ENCODE results near the gene GAS2L2. TPM values are rescaled to one million over a fixed set of nuclear protein-coding genes. Genes with fewer than 3 reads are reported as not detected.

The GAS2L2 gene
- polyA plus RNA-seq, 1 experiment: not detected

GRCh38 chr17:35791681-35792350, 38.8 kb upstream of the GAS2L2 start:
- Histone ChIP-seq H3K27me3 (ENCODE audit: control insufficient read depth, insufficient read depth, low read length) (peaks cover 35% of the 10 kb centered on the region), H3K9me3 (ENCODE audit: control insufficient read depth, insufficient read depth, low read length) (no peaks in the 10 kb centered on the region), H3K4me3 (ENCODE audit: low read depth, low read length) (no peak overlapping the region), H3K27ac (ENCODE audit: low read depth, low read length) (no peak overlapping the region)
- DNase-seq (ENCODE audit: low read depth, low spot score): no peak
- TF ChIP-seq, protein P1, sequence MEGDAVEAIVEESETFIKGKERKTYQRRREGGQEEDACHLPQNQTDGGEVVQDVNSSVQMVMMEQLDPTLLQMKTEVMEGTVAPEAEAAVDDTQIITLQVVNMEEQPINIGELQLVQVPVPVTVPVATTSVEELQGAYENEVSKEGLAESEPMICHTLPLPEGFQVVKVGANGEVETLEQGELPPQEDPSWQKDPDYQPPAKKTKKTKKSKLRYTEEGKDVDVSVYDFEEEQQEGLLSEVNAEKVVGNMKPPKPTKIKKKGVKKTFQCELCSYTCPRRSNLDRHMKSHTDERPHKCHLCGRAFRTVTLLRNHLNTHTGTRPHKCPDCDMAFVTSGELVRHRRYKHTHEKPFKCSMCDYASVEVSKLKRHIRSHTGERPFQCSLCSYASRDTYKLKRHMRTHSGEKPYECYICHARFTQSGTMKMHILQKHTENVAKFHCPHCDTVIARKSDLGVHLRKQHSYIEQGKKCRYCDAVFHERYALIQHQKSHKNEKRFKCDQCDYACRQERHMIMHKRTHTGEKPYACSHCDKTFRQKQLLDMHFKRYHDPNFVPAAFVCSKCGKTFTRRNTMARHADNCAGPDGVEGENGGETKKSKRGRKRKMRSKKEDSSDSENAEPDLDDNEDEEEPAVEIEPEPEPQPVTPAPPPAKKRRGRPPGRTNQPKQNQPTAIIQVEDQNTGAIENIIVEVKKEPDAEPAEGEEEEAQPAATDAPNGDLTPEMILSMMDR (IDR thresholded peaks at IDR 0.05; ENCODE audit: low read depth, low read length): no peak
- ChIA-PET CTCF (interaction anchor here (0.8 to 2.1 kb wide), 3 partner anchors 12 to 17 kb away, joined by 3 to 12 read pairs (median 4); partner anchors contain the start of gene TAF15), POLR2A (interaction anchor here (0.6 kb wide), 1 partner anchor 29 kb away, joined by 3 read pairs; no protein-coding TSS in a partner anchor)

DNA sequence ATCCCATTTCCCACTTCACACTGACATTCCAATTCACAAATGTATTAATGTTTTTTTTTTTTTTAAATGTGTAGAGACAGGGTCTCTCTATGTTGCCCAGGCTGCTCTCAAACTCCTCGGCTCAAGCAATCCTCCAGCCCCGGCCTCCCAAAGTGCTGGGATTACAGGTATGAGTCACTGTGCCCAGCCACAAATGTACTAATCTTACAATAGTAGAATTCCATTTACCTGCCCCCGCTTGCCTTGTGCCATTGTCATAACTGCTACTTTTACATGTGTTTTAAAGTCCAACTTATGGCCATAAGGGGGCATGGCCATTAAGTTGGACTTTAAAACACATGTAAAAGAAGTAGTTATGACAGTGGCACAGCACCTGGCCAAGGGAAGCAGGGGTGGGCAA, 37.8 kb upstream of the GAS2L2 start:
- TF ChIP-seq, protein P1 (IDR thresholded peaks at IDR 0.05; ENCODE audit: low read depth, low read length): no peak
- Histone ChIP-seq H3K27ac (ENCODE audit: low read depth, low read length) (no peak overlapping the region), H3K4me3 (ENCODE audit: low read depth, low read length) (no peak overlapping the region), H3K27me3 (ENCODE audit: control insufficient read depth, insufficient read depth, low read length) (peaks cover 26% of the 10 kb centered on the region), H3K9me3 (ENCODE audit: control insufficient read depth, insufficient read depth, low read length) (no peaks in the 10 kb centered on the region)
- POLR2A ChIA-PET: no interaction called here
- no peak for DNase-seq (ENCODE audit: low read depth, low spot score)
- CTCF ChIA-PET: no interaction called here

DNA sequence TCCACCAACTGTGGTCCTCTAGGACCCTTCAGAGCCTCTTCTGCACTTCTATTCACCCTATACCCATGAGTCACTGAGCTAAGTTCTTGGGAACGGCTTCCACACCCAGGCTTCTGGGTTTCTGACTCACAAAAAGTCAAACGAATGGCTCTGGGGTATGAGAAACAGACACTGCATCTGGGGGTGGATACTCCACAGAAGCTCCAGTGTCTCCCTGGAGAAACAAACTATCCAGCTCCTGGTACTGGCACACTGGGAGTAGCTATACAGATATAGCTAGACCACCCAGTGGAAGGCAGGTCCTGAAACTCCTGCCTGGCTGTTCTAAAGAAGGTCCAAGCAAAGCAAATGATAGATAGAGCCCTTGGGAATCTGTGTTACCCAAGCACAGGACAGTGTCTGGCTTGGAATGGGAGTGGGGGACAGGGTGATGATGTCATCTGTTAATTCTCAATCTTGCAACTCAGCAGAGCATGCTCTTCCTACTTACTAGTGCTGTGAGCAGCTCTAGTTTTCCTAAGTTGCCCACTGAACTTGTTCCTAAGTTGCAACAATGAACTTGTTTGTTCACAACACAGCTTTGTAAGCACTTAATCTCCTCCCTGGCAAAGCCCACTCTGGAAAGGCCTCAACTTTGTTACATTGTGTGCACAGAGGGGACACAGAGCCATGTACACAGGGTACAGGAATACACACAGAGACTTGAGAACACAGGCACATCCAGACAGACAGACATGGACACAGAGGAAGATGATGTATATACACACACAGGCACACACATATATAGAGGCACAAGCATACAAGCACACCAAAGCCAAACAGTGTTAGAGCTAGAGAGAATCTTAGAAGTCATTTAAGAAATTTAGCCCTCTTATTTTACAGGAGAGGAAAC, 35.7 kb upstream of the GAS2L2 start:
- H3K4me3 ChIP-seq (ENCODE audit: low read depth, low read length): no peak overlapping the region
- POLR2A ChIA-PET: interaction anchor here (1.9 kb wide), 1 partner anchor 20 kb away, joined by 13 read pairs; the partner anchor contains the start of gene TAF15

GRCh38 chr17:35786941-35787432, 33.9 kb upstream of the GAS2L2 start:
- TF ChIP-seq, protein P1 (IDR thresholded peaks at IDR 0.05; ENCODE audit: low read depth, low read length): no peak
- CTCF ChIA-PET: interaction anchor here (1.0 to 6.6 kb wide), 5 partner anchors 18 to 23 kb away, joined by 3 to 64 read pairs (median 7); partner anchors contain the start of gene TAF15
- no peak overlapping the region for H3K4me3 ChIP-seq (ENCODE audit: low read depth, low read length)
- H3K9me3 ChIP-seq (ENCODE audit: control insufficient read depth, insufficient read depth, low read length): no peaks in the 10 kb centered on the region
- peaks cover 6% of the 10 kb centered on the region for H3K27me3 ChIP-seq (ENCODE audit: control insufficient read depth, insufficient read depth, low read length)
- no peak for DNase-seq (ENCODE audit: low read depth, low spot score)
- H3K27ac ChIP-seq (ENCODE audit: low read depth, low read length): no peak overlapping the region
- POLR2A ChIA-PET: interaction anchor here (1.0 kb wide), 1 partner anchor 30 kb away, joined by 3 read pairs; no protein-coding TSS in a partner anchor

More for the DNA sequence above, 35.7 kb upstream of the GAS2L2 start:
- Histone ChIP-seq H3K27ac (ENCODE audit: low read depth, low read length) (peak overlapping the region; percentile 73), H3K27me3 (ENCODE audit: control insufficient read depth, insufficient read depth, low read length) (peaks cover 12% of the 10 kb centered on the region), H3K9me3 (ENCODE audit: control insufficient read depth, insufficient read depth, low read length) (no peaks in the 10 kb centered on the region)
- DNase-seq (ENCODE audit: low read depth, low spot score): no peak
- CTCF ChIA-PET: interaction anchor here (0.6 to 6.6 kb wide), 9 partner anchors 16 to 647 kb away, joined by 3 to 64 read pairs (median 6); partner anchors contain the start of gene TAF15
- TF ChIP-seq, protein P1 (IDR thresholded peaks at IDR 0.05; ENCODE audit: low read depth, low read length): no peak
